ENCODE data around the gene FYTTD1.
"Not testable (repeated sequence)": the region's sequence is repeated elsewhere in the genome, so short reads cannot be mapped to it uniquely, and the experiment has no call there.

DNA sequence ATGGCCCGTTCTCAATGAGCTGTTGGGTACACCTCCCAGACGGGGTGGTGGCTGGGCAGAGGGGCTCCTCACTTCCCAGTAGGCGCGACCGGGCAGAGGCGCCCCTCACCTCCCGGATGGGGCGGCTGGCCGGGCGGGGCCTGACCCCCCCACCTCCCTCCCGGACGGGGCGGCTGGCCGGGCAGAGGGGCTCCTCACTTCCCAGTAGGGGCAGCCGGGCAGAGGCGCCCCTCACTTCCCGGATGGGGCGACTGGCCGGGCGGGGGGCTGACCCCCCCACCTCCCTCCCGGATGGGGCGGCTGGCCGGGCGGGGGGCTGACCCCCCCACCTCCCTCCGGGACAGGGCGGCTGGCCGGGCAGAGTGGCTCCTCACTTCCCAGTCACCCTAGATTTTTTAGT, 18.2 kb upstream of the FYTTD1 start:
- TF ChIP-seq, protein P1, sequence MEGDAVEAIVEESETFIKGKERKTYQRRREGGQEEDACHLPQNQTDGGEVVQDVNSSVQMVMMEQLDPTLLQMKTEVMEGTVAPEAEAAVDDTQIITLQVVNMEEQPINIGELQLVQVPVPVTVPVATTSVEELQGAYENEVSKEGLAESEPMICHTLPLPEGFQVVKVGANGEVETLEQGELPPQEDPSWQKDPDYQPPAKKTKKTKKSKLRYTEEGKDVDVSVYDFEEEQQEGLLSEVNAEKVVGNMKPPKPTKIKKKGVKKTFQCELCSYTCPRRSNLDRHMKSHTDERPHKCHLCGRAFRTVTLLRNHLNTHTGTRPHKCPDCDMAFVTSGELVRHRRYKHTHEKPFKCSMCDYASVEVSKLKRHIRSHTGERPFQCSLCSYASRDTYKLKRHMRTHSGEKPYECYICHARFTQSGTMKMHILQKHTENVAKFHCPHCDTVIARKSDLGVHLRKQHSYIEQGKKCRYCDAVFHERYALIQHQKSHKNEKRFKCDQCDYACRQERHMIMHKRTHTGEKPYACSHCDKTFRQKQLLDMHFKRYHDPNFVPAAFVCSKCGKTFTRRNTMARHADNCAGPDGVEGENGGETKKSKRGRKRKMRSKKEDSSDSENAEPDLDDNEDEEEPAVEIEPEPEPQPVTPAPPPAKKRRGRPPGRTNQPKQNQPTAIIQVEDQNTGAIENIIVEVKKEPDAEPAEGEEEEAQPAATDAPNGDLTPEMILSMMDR (conservative IDR thresholded peaks at IDR 0.05 in 1 of 2, IDR thresholded peaks at IDR 0.05 in 1 of 2; ENCODE audit: low read depth in 1 of 2, low read length in 2 of 2) = not testable (repeated sequence)
- TF ChIP-seq EZH2 (IDR thresholded peaks at IDR 0.05; ENCODE audit: low read length, missing control alignments) = not testable (repeated sequence)
